ENCODE results near the gene HELQ.
"Not testable (repeated sequence)": the region's sequence is repeated elsewhere in the genome, so short reads cannot be mapped to it uniquely, and the experiment has no call there.

Gene HELQ, protein sequence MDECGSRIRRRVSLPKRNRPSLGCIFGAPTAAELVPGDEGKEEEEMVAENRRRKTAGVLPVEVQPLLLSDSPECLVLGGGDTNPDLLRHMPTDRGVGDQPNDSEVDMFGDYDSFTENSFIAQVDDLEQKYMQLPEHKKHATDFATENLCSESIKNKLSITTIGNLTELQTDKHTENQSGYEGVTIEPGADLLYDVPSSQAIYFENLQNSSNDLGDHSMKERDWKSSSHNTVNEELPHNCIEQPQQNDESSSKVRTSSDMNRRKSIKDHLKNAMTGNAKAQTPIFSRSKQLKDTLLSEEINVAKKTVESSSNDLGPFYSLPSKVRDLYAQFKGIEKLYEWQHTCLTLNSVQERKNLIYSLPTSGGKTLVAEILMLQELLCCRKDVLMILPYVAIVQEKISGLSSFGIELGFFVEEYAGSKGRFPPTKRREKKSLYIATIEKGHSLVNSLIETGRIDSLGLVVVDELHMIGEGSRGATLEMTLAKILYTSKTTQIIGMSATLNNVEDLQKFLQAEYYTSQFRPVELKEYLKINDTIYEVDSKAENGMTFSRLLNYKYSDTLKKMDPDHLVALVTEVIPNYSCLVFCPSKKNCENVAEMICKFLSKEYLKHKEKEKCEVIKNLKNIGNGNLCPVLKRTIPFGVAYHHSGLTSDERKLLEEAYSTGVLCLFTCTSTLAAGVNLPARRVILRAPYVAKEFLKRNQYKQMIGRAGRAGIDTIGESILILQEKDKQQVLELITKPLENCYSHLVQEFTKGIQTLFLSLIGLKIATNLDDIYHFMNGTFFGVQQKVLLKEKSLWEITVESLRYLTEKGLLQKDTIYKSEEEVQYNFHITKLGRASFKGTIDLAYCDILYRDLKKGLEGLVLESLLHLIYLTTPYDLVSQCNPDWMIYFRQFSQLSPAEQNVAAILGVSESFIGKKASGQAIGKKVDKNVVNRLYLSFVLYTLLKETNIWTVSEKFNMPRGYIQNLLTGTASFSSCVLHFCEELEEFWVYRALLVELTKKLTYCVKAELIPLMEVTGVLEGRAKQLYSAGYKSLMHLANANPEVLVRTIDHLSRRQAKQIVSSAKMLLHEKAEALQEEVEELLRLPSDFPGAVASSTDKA

DNA sequence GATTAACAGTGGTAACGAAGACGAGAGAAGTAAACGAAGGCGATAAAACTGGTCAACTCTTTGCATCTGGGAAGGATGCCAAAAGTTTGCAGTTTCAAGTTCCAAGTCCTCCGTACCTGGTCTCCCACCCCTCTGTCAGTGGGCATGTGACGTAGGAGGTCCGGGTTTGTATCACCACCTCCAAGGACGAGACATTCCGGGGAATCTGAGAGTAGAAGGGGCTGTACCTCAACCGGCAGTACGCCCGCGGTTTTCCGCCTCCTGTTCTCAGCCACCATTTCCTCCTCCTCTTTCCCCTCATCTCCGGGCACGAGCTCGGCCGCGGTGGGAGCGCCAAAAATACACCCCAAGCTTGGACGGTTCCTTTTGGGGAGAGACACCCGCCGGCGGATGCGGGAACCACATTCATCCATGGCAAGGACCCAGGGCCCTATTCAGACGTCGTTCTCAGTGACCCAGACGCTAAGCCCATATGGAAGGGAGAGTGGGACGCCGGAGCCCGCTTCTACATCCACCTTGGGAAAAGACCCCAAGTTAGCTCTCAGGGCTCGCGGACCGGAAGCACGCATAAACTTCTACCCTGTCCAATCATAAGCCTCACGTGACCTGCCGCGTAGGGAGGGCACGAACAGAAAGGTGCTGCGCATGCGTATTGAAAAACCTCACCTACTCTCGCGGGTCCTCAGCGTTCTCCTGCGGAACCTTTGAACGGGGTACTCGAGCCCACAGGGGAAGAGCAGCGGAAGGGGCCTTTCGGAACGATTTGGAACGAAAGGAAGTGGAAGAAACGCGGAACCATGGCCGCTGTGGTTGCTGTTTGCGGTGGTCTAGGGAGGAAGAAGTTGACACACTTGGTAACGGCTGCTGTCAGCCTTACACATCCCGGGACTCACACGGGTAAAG, at the start of gene HELQ, which contains the start of gene MRPS18C:
TSS of gene HELQ (minus strand) at position 543 of the 903 bp plus-strand sequence. CDS start at position 413, 130 bp downstream.
TSS of gene MRPS18C (plus strand) at position 778 of the 903 bp plus-strand sequence. CDS start at position 798, 20 bp downstream.
- Histone ChIP-seq H3K4me3 (ENCODE audit: low read depth in 1 of 2, low read length in 1 of 2) (peak within 1 kb of the TSS; percentile 80 to 98), H3K27ac (peak within 1 kb of the TSS; percentile 92), H3K4me1 (ENCODE audit: control insufficient read depth in 1 of 2, insufficient read depth in 1 of 2, low read depth in 1 of 2, low read length in 1 of 2) (peaks cover 20 to 23% of the 10 kb centered on the region in 2 experiments), H3K9me3 (no peaks in the 10 kb centered on the region), H3K36me3 (peaks cover 22% of the 10 kb centered on the region), H3K27me3 (no peaks in the 10 kb centered on the region)
- TF ChIP-seq, protein P1, sequence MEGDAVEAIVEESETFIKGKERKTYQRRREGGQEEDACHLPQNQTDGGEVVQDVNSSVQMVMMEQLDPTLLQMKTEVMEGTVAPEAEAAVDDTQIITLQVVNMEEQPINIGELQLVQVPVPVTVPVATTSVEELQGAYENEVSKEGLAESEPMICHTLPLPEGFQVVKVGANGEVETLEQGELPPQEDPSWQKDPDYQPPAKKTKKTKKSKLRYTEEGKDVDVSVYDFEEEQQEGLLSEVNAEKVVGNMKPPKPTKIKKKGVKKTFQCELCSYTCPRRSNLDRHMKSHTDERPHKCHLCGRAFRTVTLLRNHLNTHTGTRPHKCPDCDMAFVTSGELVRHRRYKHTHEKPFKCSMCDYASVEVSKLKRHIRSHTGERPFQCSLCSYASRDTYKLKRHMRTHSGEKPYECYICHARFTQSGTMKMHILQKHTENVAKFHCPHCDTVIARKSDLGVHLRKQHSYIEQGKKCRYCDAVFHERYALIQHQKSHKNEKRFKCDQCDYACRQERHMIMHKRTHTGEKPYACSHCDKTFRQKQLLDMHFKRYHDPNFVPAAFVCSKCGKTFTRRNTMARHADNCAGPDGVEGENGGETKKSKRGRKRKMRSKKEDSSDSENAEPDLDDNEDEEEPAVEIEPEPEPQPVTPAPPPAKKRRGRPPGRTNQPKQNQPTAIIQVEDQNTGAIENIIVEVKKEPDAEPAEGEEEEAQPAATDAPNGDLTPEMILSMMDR (IDR thresholded peaks at IDR 0.05) = peak; percentile 49

DNA sequence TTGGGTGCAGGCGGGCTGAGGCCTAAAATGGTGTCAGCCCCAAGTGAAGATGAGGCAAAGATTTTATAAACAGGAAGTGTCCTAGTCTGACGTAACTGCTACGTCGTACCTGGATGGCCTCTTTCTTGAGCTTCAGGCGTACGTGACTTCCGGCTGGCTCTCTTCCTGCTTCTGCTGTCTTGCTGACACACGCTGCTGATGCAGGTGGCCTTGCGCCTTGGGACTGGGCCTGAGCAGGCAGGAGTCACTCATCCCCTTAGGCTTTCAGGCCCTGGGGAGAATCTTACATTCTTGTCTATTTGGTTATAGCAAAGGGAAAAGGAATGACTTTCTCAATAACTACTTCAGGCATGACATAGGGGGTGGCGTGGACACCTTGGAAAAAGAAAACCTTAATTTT, 49.4 kb upstream of the HELQ start:
- peak overlapping the region; percentile 69 for H3K27ac ChIP-seq
- TF ChIP-seq, protein P1 (IDR thresholded peaks at IDR 0.05) = no peak

DNA sequence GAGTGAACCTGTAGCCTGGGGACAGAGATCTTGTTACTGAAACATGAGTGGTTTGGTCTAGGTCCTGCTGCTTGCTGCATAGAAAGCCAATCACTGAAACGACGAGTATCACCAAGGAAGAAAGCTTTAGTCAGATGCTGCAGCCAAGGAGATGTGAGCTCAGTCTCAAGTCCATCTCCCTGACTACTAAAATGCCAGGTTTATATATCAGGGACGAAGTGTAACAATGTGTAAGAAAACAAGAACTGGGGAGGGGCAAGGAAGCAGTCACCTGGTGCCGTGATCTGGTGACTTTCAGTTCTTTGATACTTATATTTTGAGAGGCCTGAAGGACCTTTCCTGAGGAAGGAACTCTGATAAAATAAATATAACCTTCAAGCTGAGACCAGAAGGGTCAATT, 48.9 kb upstream of the HELQ start:
- Histone ChIP-seq H3K9me3 (no peaks in the 10 kb centered on the region), H3K27me3 (no peaks in the 10 kb centered on the region), H3K27ac (peak overlapping the region; percentile 69), H3K4me3 (ENCODE audit: low read depth in 1 of 2, low read length in 1 of 2) (no peak overlapping the region), H3K4me1 (ENCODE audit: control insufficient read depth in 1 of 2, insufficient read depth in 1 of 2, low read depth in 1 of 2, low read length in 1 of 2) (peaks cover 5 to 16% of the 10 kb centered on the region in 2 experiments), H3K36me3 (no peaks in the 10 kb centered on the region)
- TF ChIP-seq, protein P1 (IDR thresholded peaks at IDR 0.05) = no peak

More for the DNA sequence above, 49.4 kb upstream of the HELQ start:
- Histone ChIP-seq H3K4me1 (ENCODE audit: control insufficient read depth in 1 of 2, insufficient read depth in 1 of 2, low read depth in 1 of 2, low read length in 1 of 2) (peaks cover 5 to 16% of the 10 kb centered on the region in 2 experiments), H3K9me3 (no peaks in the 10 kb centered on the region), H3K4me3 (ENCODE audit: low read depth in 1 of 2, low read length in 1 of 2) (no peak overlapping the region), H3K36me3 (no peaks in the 10 kb centered on the region), H3K27me3 (no peaks in the 10 kb centered on the region)

DNA sequence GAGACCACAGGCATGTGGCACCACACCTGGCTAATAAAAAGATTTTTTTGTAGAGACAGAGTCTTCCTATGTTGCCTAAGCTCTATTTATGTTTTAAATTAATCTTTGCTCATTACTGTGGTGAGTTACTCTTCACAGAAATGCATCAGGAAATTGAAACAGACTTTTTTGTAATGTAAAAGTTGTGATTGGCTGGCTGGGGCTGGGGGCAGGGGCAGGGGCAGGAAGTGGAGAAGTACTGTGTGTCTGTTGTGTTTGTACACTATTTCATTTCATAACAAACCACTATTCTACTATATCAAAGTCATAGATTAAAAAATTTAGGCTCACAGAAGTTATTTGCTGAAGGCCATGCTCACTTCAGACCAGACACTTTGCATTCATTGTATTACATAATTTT, 48.4 kb upstream of the HELQ start:
- Histone ChIP-seq H3K36me3 (no peaks in the 10 kb centered on the region), H3K9me3 (no peaks in the 10 kb centered on the region), H3K4me1 (ENCODE audit: control insufficient read depth in 1 of 2, insufficient read depth in 1 of 2, low read depth in 1 of 2, low read length in 1 of 2) (peaks cover 5 to 16% of the 10 kb centered on the region in 2 experiments), H3K27ac (peak overlapping the region; percentile 69), H3K4me3 (ENCODE audit: low read depth in 1 of 2, low read length in 1 of 2) (no peak overlapping the region), H3K27me3 (no peaks in the 10 kb centered on the region)
- TF ChIP-seq, protein P1 (IDR thresholded peaks at IDR 0.05) = no peak

DNA sequence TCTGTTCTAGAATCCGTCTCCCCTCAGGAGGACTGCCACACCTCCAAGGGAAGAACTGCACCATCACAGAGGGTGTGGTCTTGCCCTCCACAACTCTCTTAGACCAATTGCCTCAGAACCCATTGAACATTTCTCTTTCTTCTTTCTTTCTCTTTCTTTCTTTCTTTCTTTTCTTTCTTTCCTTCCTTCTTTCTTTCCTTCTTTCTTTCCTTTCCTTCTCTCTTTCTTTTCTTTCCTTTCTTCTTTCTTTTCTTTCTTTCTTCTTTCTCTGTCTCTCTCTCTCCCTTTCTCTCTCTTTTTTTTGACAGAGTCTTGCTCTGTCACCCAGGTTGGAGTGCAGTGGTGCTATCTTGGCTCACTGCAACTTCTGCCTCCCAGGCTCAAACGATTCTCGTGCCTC, 46.0 kb upstream of the HELQ start:
- H3K27me3 ChIP-seq; H3K9me3 ChIP-seq; H3K4me3 ChIP-seq (ENCODE audit: low read depth in 1 of 2, low read length in 1 of 2); H3K27ac ChIP-seq; H3K36me3 ChIP-seq: not testable (repeated sequence)
- peaks cover 5 to 16% of the 10 kb centered on the region in 2 experiments for H3K4me1 ChIP-seq (ENCODE audit: control insufficient read depth in 1 of 2, insufficient read depth in 1 of 2, low read depth in 1 of 2, low read length in 1 of 2)

Data from neutrophil (primary cell).